ENCODE results near the gene LRRC9.

- TF ChIP-seq ZNF16 (tag by site-specific recombination; IDR thresholded peaks at IDR 0.05; ENCODE audit: low read depth) = no peak
- no peak for TF ChIP-seq ZNF114 (tag by site-specific recombination; IDR thresholded peaks at IDR 0.05)
- no peak for TF ChIP-seq IKZF3 (tag by site-specific recombination; IDR thresholded peaks at IDR 0.05)
- no peak for TF ChIP-seq CTCF (tag by site-specific recombination; IDR thresholded peaks at IDR 0.05)
- no peak for TF ChIP-seq GLIS1 (tag by site-specific recombination; IDR thresholded peaks at IDR 0.05)
- TF ChIP-seq ZNF501 (tag by site-specific recombination; IDR thresholded peaks at IDR 0.05) = no peak
- no peak for TF ChIP-seq ZNF350 (tag by site-specific recombination; IDR thresholded peaks at IDR 0.05)
- TF ChIP-seq TCF7L2 (IDR thresholded peaks at IDR 0.05; ENCODE audit: borderline replicate concordance, low read depth, low read length) = no peak
Measured at GRCh38 chr14:59997966-59998365, 78.0 kb downstream of the LRRC9 start.
